HepG2 (cell line): ENCODE measurements around the gene TRAPPC12. TPM values are rescaled to one million over a fixed set of nuclear protein-coding genes. Genes with fewer than 3 reads are reported as not detected.

Experiments used
- BRF2 ChIP-seq: sonication (generic); formaldehyde crosslinking; IDR thresholded peaks from 2 replicates; pipeline ENCODE4 v1.8.1; 2022; ENCODE audit warnings: mild to moderate bottlenecking, missing genetic modification reagents
- CBFB ChIP-seq: sonication (generic); formaldehyde crosslinking; IDR thresholded peaks from 2 replicates; pipeline ENCODE4 v1.4.0; 2020; ENCODE audit warnings: missing genetic modification reagents
- CEBPB ChIP-seq: IDR thresholded peaks from 2 replicates; pipeline ENCODE4 v1.6.1; 2011; ENCODE audit warnings: low read depth, low read length, improper control_type of control experiment, borderline replicate concordance
- CHCHD3 ChIP-seq: sonication (generic); formaldehyde crosslinking; IDR thresholded peaks from 2 replicates; pipeline ENCODE4 v1.8.0; 2022; ENCODE audit warnings: mild to moderate bottlenecking, missing genetic modification reagents, moderate library complexity
- HMGXB4 ChIP-seq, 2 experiments: sonication (generic) in 1 of 2; formaldehyde crosslinking in 1 of 2; IDR thresholded peaks; 2 replicates each; pipeline versions ENCODE4 v1.4.0 to v1.6.1; 2018 to 2020; ENCODE audit warnings: missing genetic modification reagents in 2 of 2, borderline replicate concordance in 1 of 2, low read depth in 1 of 2, mild to moderate bottlenecking in 1 of 2, missing biosample characterization in 1 of 2
- KDM2A ChIP-seq: sonication (generic); formaldehyde crosslinking; IDR thresholded peaks from 2 replicates; pipeline ENCODE4 v1.4.0; 2020; ENCODE audit warnings: low read depth, missing genetic modification reagents, borderline replicate concordance
- KMT2B ChIP-seq: IDR thresholded peaks from 2 replicates; pipeline ENCODE4 v1.6.1; 2016; ENCODE audit warnings: missing genetic modification reagents, missing compliant biosample characterization
- MEIS1 ChIP-seq: sonication (generic); formaldehyde crosslinking; IDR thresholded peaks from 2 replicates; pipeline ENCODE4 v1.9.0; 2021; ENCODE audit warnings: mild to moderate bottlenecking, missing genetic modification reagents, moderate library complexity, borderline replicate concordance
- NCOA1 ChIP-seq: sonication (generic); formaldehyde crosslinking; IDR thresholded peaks from 2 replicates; pipeline ENCODE4 v1.9.0; 2021; ENCODE audit warnings: missing genetic modification reagents
- SNRNP70 ChIP-seq: fragments of 200-400 bp; formaldehyde crosslinking; IDR thresholded peaks from 2 replicates; pipeline ENCODE4 v1.6.1; 2017; ENCODE audit warnings: mild to moderate bottlenecking, low read depth, low read length, moderate library complexity
- TCF7 ChIP-seq: sonication (generic); IDR thresholded peaks from 2 replicates; pipeline ENCODE4 v1.6.1; 2016; ENCODE audit warnings: antibody characterized with exemption, low read depth
- TRIM22 ChIP-seq: fragments of 450-650 bp; IDR thresholded peaks from 2 replicates; pipeline ENCODE4 v1.6.1; 2017
- YY1 ChIP-seq: IDR thresholded peaks from 2 replicates; pipeline ENCODE4 v1.6.1; 2011; ENCODE audit warnings: low read length, low read depth, moderate library complexity, mild to moderate bottlenecking; ENCODE audit not compliant: insufficient read depth, insufficient replicate concordance
- ZBTB33 ChIP-seq: sonication (generic); formaldehyde crosslinking; IDR thresholded peaks from 2 replicates; pipeline ENCODE4 v1.4.0; 2020; ENCODE audit warnings: missing genetic modification reagents
- ZFP90 ChIP-seq: sonication (generic); formaldehyde crosslinking; IDR thresholded peaks from 2 replicates; pipeline ENCODE4 v1.8.0; 2022; ENCODE audit warnings: missing genetic modification reagents, mild to moderate bottlenecking, inconsistent platforms, borderline replicate concordance
- ZNF18 ChIP-seq: sonication (generic); formaldehyde crosslinking; IDR thresholded peaks from 2 replicates; pipeline ENCODE4 v1.8.0; 2022; ENCODE audit warnings: mild to moderate bottlenecking, missing genetic modification reagents; ENCODE audit not compliant: insufficient replicate concordance
- ZNF225 ChIP-seq: sonication (generic); formaldehyde crosslinking; IDR thresholded peaks from 2 replicates; pipeline ENCODE4 v1.4.0; 2020; ENCODE audit warnings: mild to moderate bottlenecking, missing genetic modification reagents
- ZNF251 ChIP-seq: sonication (generic); formaldehyde crosslinking; IDR thresholded peaks from 2 replicates; pipeline ENCODE4 v1.9.0; 2021; ENCODE audit warnings: mild to moderate bottlenecking, missing genetic modification reagents
- ZNF598 ChIP-seq: sonication (generic); formaldehyde crosslinking; IDR thresholded peaks from 2 replicates; pipeline ENCODE4 v1.5.1; 2020; ENCODE audit warnings: mild to moderate bottlenecking, missing genetic modification reagents, borderline replicate concordance
- ZNF746 ChIP-seq: sonication (generic); formaldehyde crosslinking; IDR thresholded peaks from 2 replicates; pipeline ENCODE4 v1.8.0; 2022; ENCODE audit warnings: mild to moderate bottlenecking, missing genetic modification reagents
- ZNF839 ChIP-seq: sonication (generic); formaldehyde crosslinking; IDR thresholded peaks from 2 replicates; pipeline ENCODE4 v1.4.0; 2020; ENCODE audit warnings: missing genetic modification reagents, mild to moderate bottlenecking, borderline replicate concordance
- polyA plus RNA-seq, 8 experiments: library from polyadenylated mRNA; depleted of rRNA in 3 of 8; stranded (reverse) in 7 of 8; unstranded in 1 of 8; fragments of >200 nt; fragmentation: Illumina TruSeq in 4 of 8; extraction: Trizol in 4 of 8; gene quantifications; 2 replicates each; pipeline versions ENCODE4 v1.2.1 to v1.2.3, GENCODE V29; 2011 to 2016; ENCODE audit warnings: low read depth in 4 of 8, missing spikeins in 1 of 8, mixed read lengths in 1 of 8; ENCODE audit not compliant: insufficient read depth in 1 of 8
- total RNA-seq, 5 experiments: library from RNA; depleted of rRNA; stranded (reverse); fragments of >200 nt; fragmentation: Illumina TruSeq; extraction: Trizol; gene quantifications; 2 replicates each; pipeline ENCODE4 v1.2.3, GENCODE V29; 2016; ENCODE audit warnings: low read depth in 1 of 5

TRAPPC12 gene
- total and polyA plus RNA-seq, 2 of the 13 experiments (the other 11 are each of a cell fraction or from before 2014, with no cell fraction given), result 46.4 to 97.7 TPM

- peak; percentile 17 for TF ChIP-seq YY1
- peak; percentile 42; the same call in 1 of the 2 replicates for TF ChIP-seq MEIS1
- TF ChIP-seq ZNF251, result peak; percentile 14; the same call in 1 of the 2 replicates
- TF ChIP-seq ZNF598 (CRISPR knock-in tag), result no peak
- no peak for TF ChIP-seq TCF7
- TF ChIP-seq ZNF225 (CRISPR knock-in tag), result no peak
- TF ChIP-seq ZNF746 (CRISPR knock-in tag), result peak; percentile 16; the same call in 1 of the 2 replicates
- TF ChIP-seq CBFB (CRISPR knock-in tag), result peak; percentile 10; the same call in 1 of the 2 replicates
- TF ChIP-seq SNRNP70, result no peak
- no peak for TF ChIP-seq ZNF839 (CRISPR knock-in tag)
- TF ChIP-seq ZNF18 (CRISPR knock-in tag), result no peak
- no peak for TF ChIP-seq TRIM22
- no peak for TF ChIP-seq ZBTB33 (CRISPR knock-in tag)
- peak; percentile 91; the same call in 1 of the 2 replicates for TF ChIP-seq ZFP90 (CRISPR knock-in tag)
- no peak for TF ChIP-seq CHCHD3
- no peak; the same call in 1 of the 2 replicates for TF ChIP-seq KDM2A
- no peak for TF ChIP-seq KMT2B (CRISPR knock-in tag)
- TF ChIP-seq HMGXB4 (CRISPR knock-in tag; IDR thresholded peaks at IDR 0.05; ENCODE audit: borderline replicate concordance in 1 of 2, low read depth in 1 of 2), result peak in 1 of 2 experiments; percentile 76; a peak in 2 of 4 replicates
- TF ChIP-seq CEBPB, result no peak
- no peak for TF ChIP-seq BRF2
- no peak; the same call in 1 of the 2 replicates for TF ChIP-seq NCOA1 (CRISPR knock-in tag)
These were observed 139.2 kb downstream of the TRAPPC12 start (continued) for GRCh38 chr2:3518496-3519254.
